GM13976 (cell line): ENCODE measurements around the gene MTCH1.
"Not testable (repeated sequence)": the region's sequence is repeated elsewhere in the genome, so short reads cannot be mapped to it uniquely, and the experiment has no call there.

Experiments used
- DNase-seq: peaks from one replicate; pipeline ENCODE4 v3.0.0; 2012; ENCODE audit warnings: low spot score
- CTCF ChIP-seq: IDR thresholded peaks from 2 replicates; pipeline ENCODE4 v1.5.1; 2012; ENCODE audit warnings: borderline replicate concordance, mild to moderate bottlenecking; ENCODE audit not compliant: insufficient read depth; ENCODE audit errors: extremely low read depth, missing control alignments, control extremely low read depth
- in situ Hi-C: fragments of 300-500 bp; cut with MboI; formaldehyde crosslinking; loops from one replicate; pipeline ENCODE4 v1.12.0; 2022; ENCODE audit warnings: low sequenced_read_pairs, mixed read lengths, inconsistent platforms; ENCODE audit not compliant: unreplicated experiment

MTCH1 gene

DNA sequence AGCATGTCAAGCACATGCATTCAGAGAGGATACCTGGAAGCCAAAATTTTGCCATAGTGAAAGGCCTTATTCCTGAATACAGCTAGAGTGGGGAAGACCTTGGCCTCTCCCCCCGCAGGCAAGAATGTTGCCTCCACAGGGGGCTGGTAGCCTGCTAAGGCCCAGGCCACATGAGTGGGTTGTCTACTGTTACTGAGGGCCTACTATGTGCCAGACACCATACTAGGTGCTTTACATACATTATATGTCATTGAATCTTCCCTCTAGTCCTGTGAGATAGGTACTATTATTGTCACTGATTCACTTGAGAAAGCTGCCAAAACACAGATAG, 32.1 kb downstream of the MTCH1 start:
- in situ Hi-C loops, result no loop called here
- no peak for DNase-seq
- no peak for TF ChIP-seq CTCF

GRCh38 chr6:36949636-36950035, 36.4 kb downstream of the MTCH1 start:
- in situ Hi-C loops, result no loop called here
- DNase-seq, result no peak
- no peak for TF ChIP-seq CTCF

- in situ Hi-C loops, DNase-seq: not testable (repeated sequence)
Measured at GRCh38 chr6:36949076-36949475, 36.9 kb downstream of the MTCH1 start.

DNA sequence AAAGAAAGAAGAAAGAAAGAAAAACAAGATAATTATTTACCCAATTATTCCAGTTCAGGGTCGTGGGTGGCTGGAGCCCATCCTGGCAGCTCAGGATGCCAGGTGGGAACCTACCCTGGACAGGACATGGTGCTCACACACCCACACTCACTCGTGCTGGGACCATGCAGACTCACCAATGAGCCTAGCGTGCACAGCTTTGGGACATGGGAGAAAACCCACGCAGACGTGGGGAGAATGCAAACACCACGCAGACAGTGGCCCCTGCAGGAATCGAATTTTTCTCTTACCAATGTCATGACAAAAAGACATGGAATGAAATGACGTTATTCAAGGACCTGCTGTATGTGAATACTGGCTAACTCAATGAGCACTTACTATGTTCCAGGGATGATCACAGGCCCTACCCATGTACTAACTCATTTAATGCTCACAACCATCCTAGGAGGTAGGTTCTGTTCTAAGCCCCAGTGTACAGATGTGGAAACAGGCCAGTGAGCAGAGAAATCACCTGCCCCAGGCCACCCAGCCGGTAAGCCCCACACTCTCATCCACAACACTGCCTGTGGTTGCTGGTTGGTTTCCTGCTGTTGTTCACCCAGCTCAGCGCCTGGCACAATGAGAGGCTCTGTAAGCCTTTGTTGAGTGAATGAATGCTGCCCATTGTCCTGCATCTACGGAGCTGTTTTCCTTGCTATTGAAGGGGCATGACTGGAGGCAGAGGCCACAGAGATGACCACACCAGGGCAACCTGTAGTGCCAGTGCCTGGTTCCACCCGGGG, 38.2 kb downstream of the MTCH1 start:
- DNase-seq, result no peak
- in situ Hi-C loops, result no loop called here
- no peak for TF ChIP-seq CTCF

- in situ Hi-C loops, result no loop called here
- no peak for TF ChIP-seq CTCF
- DNase-seq, result no peak
Measured at GRCh38 chr6:36946526-36946925, 39.5 kb downstream of the MTCH1 start.

DNA sequence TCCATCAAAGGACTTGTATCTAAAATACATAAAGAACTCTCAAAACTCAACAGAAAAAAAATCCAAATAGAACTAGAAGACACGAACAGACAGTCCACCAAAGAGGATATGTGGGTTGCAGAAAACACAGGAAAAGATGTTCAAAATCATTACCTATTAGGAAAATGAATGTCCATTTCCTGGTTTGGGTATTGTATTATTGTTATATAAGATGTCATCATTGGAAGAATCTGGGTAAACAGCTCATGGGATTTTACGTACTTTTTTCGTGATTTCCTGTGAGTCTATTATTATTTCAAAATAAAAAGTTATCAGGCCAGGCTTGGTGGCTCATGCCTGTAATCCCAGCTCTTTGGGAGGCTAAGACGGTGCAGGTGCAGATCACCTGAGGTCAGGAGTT, 40.7 kb downstream of the MTCH1 start:
- in situ Hi-C loops, result no loop called here
- DNase-seq, result no peak
- TF ChIP-seq CTCF, result no peak

- no peak for TF ChIP-seq CTCF
- in situ Hi-C loops, result no loop called here
- DNase-seq, result peak; percentile 31
Measured at GRCh38 chr6:36944650-36945049, 41.3 kb downstream of the MTCH1 start.

DNA sequence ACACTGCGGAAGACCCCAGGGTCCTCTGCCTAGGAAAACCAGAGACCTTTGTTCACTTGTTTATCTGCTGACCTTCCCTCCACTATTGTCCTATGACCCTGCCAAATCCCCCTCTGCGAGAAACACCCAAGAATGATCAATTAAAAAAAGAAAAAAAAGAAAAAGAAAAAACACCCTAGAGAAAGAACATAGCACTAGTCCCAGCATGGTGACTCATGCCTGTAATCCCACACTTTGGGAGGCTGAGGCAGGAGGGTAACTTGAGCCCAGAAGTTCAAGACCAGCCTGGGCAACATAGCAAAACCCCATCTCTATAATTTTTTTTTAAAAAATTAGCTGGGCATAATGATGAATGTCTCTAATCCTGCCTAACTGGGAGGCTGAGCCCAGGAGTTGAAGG, 43.7 kb downstream of the MTCH1 start:
- DNase-seq, in situ Hi-C loops: not testable (repeated sequence)

GRCh38 chr6:36941561-36941960, 44.4 kb downstream of the MTCH1 start:
- in situ Hi-C loops, DNase-seq: not testable (repeated sequence)
